ENCODE results near the gene TWNK. TPM values are rescaled to one million over a fixed set of nuclear protein-coding genes. Genes with fewer than 3 reads are reported as not detected.

TWNK gene
- total RNA-seq, 1 donor from 2014 or later = 5.1 TPM

MicroRNAs encoded within 50 kb of the gene (microRNA counts, 767-probe panel; counts per million panel counts)
- microRNA hsa-miR-608 = not detected

Small RNA genes lying within 50 kb of the gene (microRNA-seq; reads per million reads assigned to microRNA genes)
- not detected for gene MIR608

Other genes with a start within 250 kb of the TWNK start
- gene PAX2, start 242.0 kb upstream of the TWNK start, total RNA-seq = not detected in 2 replicates
- 81.5 and 99.4 TPM in 2 replicates for gene SLF2, start 74.6 kb upstream of the TWNK start, total RNA-seq
- gene SEMA4G, start 18.0 kb upstream of the TWNK start, total RNA-seq = 0.72 and 2.5 TPM in 2 replicates
- gene MRPL43, start within 50 bp of the TWNK start, total RNA-seq = 65.6 and 70.2 TPM in 2 replicates
- gene LZTS2, start 12.3 kb downstream of the TWNK start, total RNA-seq = 134 and 204 TPM in 2 replicates
- 0.16 and 1.9 TPM in 2 replicates for gene PDZD7, start 43.6 kb downstream of the TWNK start, total RNA-seq
- 103 and 122 TPM in 2 replicates for gene SFXN3, start 43.7 kb downstream of the TWNK start, total RNA-seq
- gene KAZALD1, start 74.4 kb downstream of the TWNK start, total RNA-seq = 34.7 and 37.5 TPM in 2 replicates
- gene TLX1, start 143.8 kb downstream of the TWNK start, total RNA-seq = not detected in 2 replicates
- 11.7 and 14.1 TPM in 2 replicates for gene LBX1, start 241.9 kb downstream of the TWNK start, total RNA-seq